HFFc6 (cell line): ENCODE results near the gene SEC63. TPM values are rescaled to one million over a fixed set of nuclear protein-coding genes. Genes with fewer than 3 reads are reported as not detected.

Source experiments
- DNase-seq: peaks from one replicate; pipeline ENCODE4 v3.0.0-alpha.2; 2018
- H3K27ac Mint-ChIP-seq: 2 replicates; pipeline ENCODE4 v1.8.0; 2020; ENCODE audit warnings: mild to moderate bottlenecking, mixed read lengths
- H3K27me3 Mint-ChIP-seq: 2 replicates; pipeline ENCODE4 v1.8.0; 2021; ENCODE audit warnings: mild to moderate bottlenecking, moderate library complexity, mixed read lengths; ENCODE audit not compliant: insufficient read depth
- H3K36me3 Mint-ChIP-seq: 2 replicates; pipeline ENCODE4 v1.8.0; 2021; ENCODE audit warnings: low read depth, mixed read lengths
- H3K4me1 Mint-ChIP-seq: 2 replicates; pipeline ENCODE4 v1.8.0; 2020; ENCODE audit warnings: low read depth, mixed read lengths
- H3K4me3 Mint-ChIP-seq: 2 replicates; pipeline ENCODE4 v1.8.0; 2020; ENCODE audit warnings: mild to moderate bottlenecking, moderate library complexity, mixed read lengths
- H3K9me3 Mint-ChIP-seq: 2 replicates; pipeline ENCODE4 v1.8.0; 2020; ENCODE audit warnings: mild to moderate bottlenecking, mixed read lengths
- total RNA-seq, 6 experiments: library from RNA; stranded (reverse); fragmentation: NEBNext Ultra II Directional; extraction: Animal tissue kit (Norgen Biotek cat#: 25700); gene quantifications; 2 replicates in 1 of 6; 3 replicates in 5 of 6; pipeline ENCODE4 v1.2.3, GENCODE V29; 2021
- TF ChIP-seq, protein P1 (sequence below): fragments of 200-600 bp; sonication (generic); IDR thresholded peaks from 2 replicates; pipeline ENCODE4 v1.5.0; 2021; ENCODE audit warnings: antibody characterized with exemption, mild to moderate bottlenecking

Gene SEC63
- total RNA-seq, 6 experiments from 2014 or later: 99.2 to 114 (median 106) TPM

DNA sequence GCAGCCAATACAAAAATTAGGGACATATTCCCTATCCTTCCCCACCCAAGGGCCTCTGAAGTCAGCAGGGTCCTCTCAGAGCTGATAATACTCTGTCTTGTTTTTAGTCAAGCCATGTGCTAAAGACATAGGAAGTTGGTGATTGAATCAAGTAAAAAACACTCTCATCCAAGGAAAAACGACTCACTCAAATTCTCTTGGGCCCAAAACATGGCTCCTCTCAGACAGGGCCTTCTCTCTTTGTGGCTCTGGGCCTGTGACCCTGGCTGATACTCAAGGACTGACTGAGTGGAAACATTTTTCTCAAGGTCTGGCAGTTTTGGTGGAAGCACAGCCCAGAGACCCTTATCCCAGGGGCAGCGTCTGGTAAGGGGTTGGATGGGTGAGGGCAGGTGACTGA lies 127.9 kb downstream of the SEC63 start:
- H3K4me3 Mint-ChIP-seq: no peak overlapping the region
- no peaks in the 10 kb centered on the region for H3K9me3 Mint-ChIP-seq
- DNase-seq: no peak
- TF ChIP-seq, protein P1, sequence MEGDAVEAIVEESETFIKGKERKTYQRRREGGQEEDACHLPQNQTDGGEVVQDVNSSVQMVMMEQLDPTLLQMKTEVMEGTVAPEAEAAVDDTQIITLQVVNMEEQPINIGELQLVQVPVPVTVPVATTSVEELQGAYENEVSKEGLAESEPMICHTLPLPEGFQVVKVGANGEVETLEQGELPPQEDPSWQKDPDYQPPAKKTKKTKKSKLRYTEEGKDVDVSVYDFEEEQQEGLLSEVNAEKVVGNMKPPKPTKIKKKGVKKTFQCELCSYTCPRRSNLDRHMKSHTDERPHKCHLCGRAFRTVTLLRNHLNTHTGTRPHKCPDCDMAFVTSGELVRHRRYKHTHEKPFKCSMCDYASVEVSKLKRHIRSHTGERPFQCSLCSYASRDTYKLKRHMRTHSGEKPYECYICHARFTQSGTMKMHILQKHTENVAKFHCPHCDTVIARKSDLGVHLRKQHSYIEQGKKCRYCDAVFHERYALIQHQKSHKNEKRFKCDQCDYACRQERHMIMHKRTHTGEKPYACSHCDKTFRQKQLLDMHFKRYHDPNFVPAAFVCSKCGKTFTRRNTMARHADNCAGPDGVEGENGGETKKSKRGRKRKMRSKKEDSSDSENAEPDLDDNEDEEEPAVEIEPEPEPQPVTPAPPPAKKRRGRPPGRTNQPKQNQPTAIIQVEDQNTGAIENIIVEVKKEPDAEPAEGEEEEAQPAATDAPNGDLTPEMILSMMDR: no peak
- no peaks in the 10 kb centered on the region for H3K4me1 Mint-ChIP-seq
- H3K27ac Mint-ChIP-seq: no peak overlapping the region
- H3K36me3 Mint-ChIP-seq: no peaks in the 10 kb centered on the region
- peaks cover 23% of the 10 kb centered on the region for H3K27me3 Mint-ChIP-seq

DNA sequence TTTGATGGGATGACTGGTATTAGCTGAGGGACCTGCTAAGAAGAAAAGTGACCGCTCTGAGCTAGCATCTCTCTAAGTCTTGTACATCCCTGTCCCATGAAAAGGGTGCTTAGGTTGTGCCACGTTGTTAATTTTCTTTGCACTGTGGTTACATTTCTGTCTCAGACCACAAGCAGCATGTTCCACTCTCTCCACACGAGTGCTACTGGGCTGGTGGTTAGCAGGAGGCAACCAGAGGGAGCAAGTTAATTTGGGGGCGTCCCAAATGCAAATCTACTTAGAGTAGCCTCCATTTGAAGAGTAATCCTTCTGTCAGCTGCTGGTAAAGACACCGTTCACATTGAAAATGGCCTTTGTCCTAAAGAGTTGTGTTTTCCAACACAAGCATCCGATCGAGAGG lies 130.5 kb downstream of the SEC63 start:
- TF ChIP-seq, protein P1: no peak
- Mint-ChIP-seq H3K36me3 (no peaks in the 10 kb centered on the region), H3K9me3 (no peaks in the 10 kb centered on the region), H3K27ac (no peak overlapping the region), H3K4me1 (no peaks in the 10 kb centered on the region), H3K27me3 (peaks cover 20% of the 10 kb centered on the region), H3K4me3 (no peak overlapping the region)
- DNase-seq: no peak

DNA sequence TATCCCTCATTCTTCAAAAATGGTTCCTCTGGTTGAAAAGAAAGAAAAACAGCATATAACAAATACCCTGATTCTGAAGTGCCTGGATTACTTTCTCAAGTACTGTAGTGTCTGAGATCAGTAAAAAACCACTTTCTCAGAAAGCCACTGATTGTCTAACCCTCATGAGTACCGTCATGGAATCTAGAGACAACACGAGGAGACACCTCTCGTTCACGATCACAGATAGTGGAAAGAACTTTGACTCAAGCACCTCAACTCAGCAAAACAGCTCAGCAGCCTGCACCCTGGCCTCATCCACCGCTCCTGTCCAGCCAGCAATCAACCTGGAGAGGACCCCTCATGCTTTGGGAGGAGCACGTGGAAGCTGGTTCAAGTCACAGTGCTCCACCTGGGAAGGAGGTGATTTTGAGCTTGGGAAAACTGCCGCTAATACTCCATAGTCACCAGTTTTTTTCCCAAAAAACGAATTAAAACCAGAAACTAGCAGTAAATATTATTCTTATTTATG lies 134.9 kb downstream of the SEC63 start:
- Mint-ChIP-seq H3K27ac (no peak overlapping the region), H3K4me1 (peaks cover 12% of the 10 kb centered on the region), H3K4me3 (no peak overlapping the region), H3K27me3 (peaks cover 27% of the 10 kb centered on the region), H3K9me3 (no peaks in the 10 kb centered on the region), H3K36me3 (no peaks in the 10 kb centered on the region)
- no peak for DNase-seq
- TF ChIP-seq, protein P1: no peak

DNA sequence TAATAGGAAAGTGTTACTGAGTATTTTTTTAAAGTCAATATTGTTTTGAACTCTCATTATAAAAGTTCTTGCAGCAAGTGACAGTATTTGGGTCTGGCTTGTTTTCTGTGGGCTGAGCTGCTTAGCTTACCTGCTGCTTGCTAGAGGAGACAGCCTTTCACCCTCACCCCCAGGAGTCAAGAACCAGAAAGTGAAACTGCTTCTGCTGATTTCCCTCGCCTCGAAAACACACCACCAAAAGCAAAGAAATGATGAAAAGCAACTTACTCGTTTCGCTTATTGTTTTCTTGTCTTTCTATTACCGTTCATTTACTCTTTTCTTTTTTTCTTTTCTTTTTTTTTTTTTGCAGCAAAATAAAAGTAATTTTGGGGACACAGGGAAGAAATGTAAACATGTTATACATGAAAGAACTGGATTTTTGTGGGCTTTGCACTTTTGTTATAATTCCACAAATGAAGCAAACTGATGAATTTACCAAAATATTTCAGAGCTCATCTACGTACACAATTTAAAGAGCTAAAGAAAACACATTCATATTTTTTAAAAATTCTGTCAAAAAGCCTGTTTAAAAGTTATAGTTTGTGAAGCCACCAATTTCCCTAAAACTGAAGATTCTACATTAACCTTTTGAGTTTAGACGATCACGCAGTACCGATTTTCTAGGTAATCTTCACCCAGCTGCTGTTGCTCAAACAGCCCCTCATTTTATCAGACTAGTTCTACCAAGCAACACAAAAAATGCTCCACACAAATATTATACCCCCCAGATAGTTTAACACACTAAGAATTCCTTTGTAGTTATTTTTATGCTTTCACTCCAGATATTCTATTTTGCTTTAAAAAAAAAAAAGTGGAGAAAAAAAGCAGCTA lies 135.6 kb downstream of the SEC63 start:
- H3K4me3 Mint-ChIP-seq: peak overlapping the region; percentile 43
- peaks cover 26% of the 10 kb centered on the region for H3K27me3 Mint-ChIP-seq
- no peaks in the 10 kb centered on the region for H3K9me3 Mint-ChIP-seq
- H3K4me1 Mint-ChIP-seq: peaks cover 12% of the 10 kb centered on the region
- TF ChIP-seq, protein P1: no peak
- no peak overlapping the region for H3K27ac Mint-ChIP-seq
- H3K36me3 Mint-ChIP-seq: no peaks in the 10 kb centered on the region
- no peak for DNase-seq

DNA sequence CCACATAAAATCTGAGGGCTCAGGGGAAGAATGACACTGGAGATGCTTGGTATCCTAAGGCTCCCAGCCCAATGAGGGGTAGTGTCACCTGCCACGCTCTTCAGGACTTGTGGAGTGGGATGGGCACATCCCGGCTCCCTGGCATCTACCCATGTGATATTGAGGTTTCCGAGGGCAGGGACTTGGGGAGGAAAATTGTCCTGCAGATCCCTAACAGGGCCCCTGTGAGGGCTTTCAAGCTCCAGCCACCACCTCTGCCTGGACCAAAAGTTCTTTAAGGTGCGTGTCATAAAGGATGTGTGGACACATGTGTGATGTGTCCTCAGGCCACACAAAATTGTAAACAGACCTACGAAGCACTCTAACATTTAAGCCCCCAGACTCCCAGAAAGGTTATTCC lies 136.4 kb downstream of the SEC63 start:
- H3K4me3 Mint-ChIP-seq: no peak overlapping the region
- H3K9me3 Mint-ChIP-seq: no peaks in the 10 kb centered on the region

More for the DNA sequence above, 136.4 kb downstream of the SEC63 start:
- DNase-seq: no peak
- TF ChIP-seq, protein P1: no peak
- H3K27ac Mint-ChIP-seq: no peak overlapping the region
- peaks cover 26% of the 10 kb centered on the region for H3K27me3 Mint-ChIP-seq
- H3K4me1 Mint-ChIP-seq: peaks cover 12% of the 10 kb centered on the region
- no peaks in the 10 kb centered on the region for H3K36me3 Mint-ChIP-seq
